BE2C (cell line): ENCODE measurements around the gene HRG. TPM values are rescaled to one million over a fixed set of nuclear protein-coding genes. Genes with fewer than 3 reads are reported as not detected.

ENCODE experiments used
- DNase-seq: peaks from one replicate; pipeline ENCODE4 v3.0.0-alpha.2; 2020
- H3K27me3 ChIP-seq: fragments of 250-450 bp; sonication (Bioruptor Pico); 2 replicates; pipeline ENCODE4 v1.5.1; 2020; ENCODE audit warnings: mild to moderate bottlenecking
- H3K36me3 ChIP-seq: fragments of 250-450 bp; sonication (Bioruptor Pico); 2 replicates; pipeline ENCODE4 v1.5.1; 2020; ENCODE audit warnings: mild to moderate bottlenecking
- H3K4me1 ChIP-seq: fragments of 250-450 bp; sonication (Bioruptor Pico); 2 replicates; pipeline ENCODE4 v1.5.1; 2020
- H3K4me3 ChIP-seq: 2 replicates; pipeline ENCODE4 v1.5.1; 2011; ENCODE audit warnings: low read depth, low read length
- H3K9me3 ChIP-seq: fragments of 250-450 bp; sonication (Bioruptor Pico); 2 replicates; pipeline ENCODE4 v1.5.1; 2020
- CTCF ChIP-seq: IDR thresholded peaks from 2 replicates; pipeline ENCODE4 v1.5.1; 2012; ENCODE audit warnings: mild to moderate bottlenecking, low read depth, low read length
- polyA plus RNA-seq: library from polyadenylated mRNA; unstranded; fragments of >200 nt; gene quantifications from one replicate; pipeline ENCODE4 v1.2.1, GENCODE V29; 2012; ENCODE audit warnings: low read depth, missing spikeins; ENCODE audit not compliant: insufficient read length, insufficient read depth

Gene HRG
- polyA plus RNA-seq: not detected

GRCh38 chr3:186665625-186666188 is at the start of gene HRG:
TSS of gene HRG (plus strand) at chr3:186666014. CDS start at chr3:186666032, 18 bp downstream.
- TF ChIP-seq CTCF: no peak
- Histone ChIP-seq H3K9me3 (no peaks in the 10 kb centered on the region), H3K27me3 (peaks cover 36% of the 10 kb centered on the region), H3K4me3 (no peak within 1 kb of the TSS), H3K36me3 (no peaks in the 10 kb centered on the region), H3K4me1 (no peaks in the 10 kb centered on the region)
- DNase-seq: no peak

GRCh38 chr3:186616299-186616617 is 49.6 kb upstream of the HRG start:
- no peaks in the 10 kb centered on the region for H3K36me3 ChIP-seq
- H3K4me3 ChIP-seq: no peak overlapping the region
- no peak for TF ChIP-seq CTCF
- DNase-seq: no peak
- no peaks in the 10 kb centered on the region for H3K4me1 ChIP-seq
- no peaks in the 10 kb centered on the region for H3K9me3 ChIP-seq
- peaks cover 9% of the 10 kb centered on the region; the same call in 1 of the 2 replicates for H3K27me3 ChIP-seq

GRCh38 chr3:186617036-186617946 is 48.5 kb upstream of the HRG start:
- H3K27me3 ChIP-seq: peaks cover 18% of the 10 kb centered on the region; the same call in 1 of the 2 replicates

GRCh38 chr3:186618318-186618938 is 47.4 kb upstream of the HRG start:
- H3K4me3 ChIP-seq: no peak overlapping the region
- H3K36me3 ChIP-seq: no peaks in the 10 kb centered on the region
- H3K9me3 ChIP-seq: no peaks in the 10 kb centered on the region
- no peak for DNase-seq
- no peak for TF ChIP-seq CTCF
- peaks cover 19% of the 10 kb centered on the region; the same call in 1 of the 2 replicates for H3K27me3 ChIP-seq
- H3K4me1 ChIP-seq: no peaks in the 10 kb centered on the region

More at GRCh38 chr3:186617036-186617946, 48.5 kb upstream of the HRG start:
- Histone ChIP-seq H3K4me3 (peak overlapping the region; percentile 8), H3K4me1 (no peaks in the 10 kb centered on the region), H3K36me3 (no peaks in the 10 kb centered on the region), H3K9me3 (no peaks in the 10 kb centered on the region)
- TF ChIP-seq CTCF: peak; percentile 89
- DNase-seq: peak; percentile 84

- H3K27me3 ChIP-seq: peaks cover 25% of the 10 kb centered on the region
- no peak for TF ChIP-seq CTCF
- no peak overlapping the region for H3K4me3 ChIP-seq
- no peak for DNase-seq
- H3K9me3 ChIP-seq: no peaks in the 10 kb centered on the region
- H3K36me3 ChIP-seq: no peaks in the 10 kb centered on the region
- H3K4me1 ChIP-seq: no peaks in the 10 kb centered on the region
Observed at GRCh38 chr3:186619787-186620212, 46.0 kb upstream of the HRG start.
